ENCODE results near the gene MADD.
"Not testable (repeated sequence)": the region's sequence is repeated elsewhere in the genome, so short reads cannot be mapped to it uniquely, and the experiment has no call there.

The MADD gene

DNA sequence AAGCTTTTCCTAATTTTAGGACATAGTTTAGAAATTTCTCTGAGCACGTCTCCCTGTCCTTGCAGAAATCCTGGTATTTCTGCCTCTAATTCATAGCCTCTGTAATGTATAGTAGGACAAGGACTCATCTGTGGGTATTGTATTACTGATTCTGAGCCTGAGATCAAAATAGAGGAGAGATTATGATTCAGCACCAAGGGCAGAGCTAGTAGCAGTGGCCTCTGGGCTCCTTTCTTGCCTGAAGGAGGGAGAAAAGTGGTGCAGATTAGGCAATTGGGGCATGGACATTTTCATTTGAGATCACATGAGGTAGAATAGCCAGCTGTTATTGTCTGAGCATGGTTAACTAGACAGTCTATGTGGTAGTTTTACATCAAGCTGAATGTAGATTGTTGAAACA lies 2.8 kb downstream of the MADD start:
- no peak for DNase-seq (ENCODE audit: extremely low read depth in 1 of 2, low read depth in 1 of 2)

- no peak for DNase-seq (ENCODE audit: extremely low read depth in 1 of 2, low read depth in 1 of 2)
Observed at GRCh38 chr11:47274495-47275235, 4.7 kb downstream of the MADD start.

DNA sequence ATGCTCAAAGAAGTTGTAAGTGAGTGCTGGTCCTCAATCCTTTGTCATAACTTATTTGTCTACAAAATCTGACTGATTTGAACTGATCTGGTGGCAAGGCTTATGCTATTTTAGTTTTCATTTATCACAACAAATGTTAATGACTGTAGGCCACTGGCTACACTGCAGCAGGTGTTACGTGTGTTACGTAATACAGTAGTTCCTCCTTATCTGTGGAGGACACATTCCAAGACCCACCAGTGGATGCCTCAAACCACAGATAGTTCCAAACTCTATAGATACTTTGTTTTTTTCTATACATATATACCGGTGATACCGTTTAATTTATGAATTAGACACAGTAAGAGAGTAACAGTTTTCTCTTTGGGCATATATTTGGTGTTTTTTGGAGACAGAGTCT lies 7.0 kb downstream of the MADD start:
- DNase-seq (ENCODE audit: extremely low read depth in 1 of 2, low read depth in 1 of 2): no peak

DNA sequence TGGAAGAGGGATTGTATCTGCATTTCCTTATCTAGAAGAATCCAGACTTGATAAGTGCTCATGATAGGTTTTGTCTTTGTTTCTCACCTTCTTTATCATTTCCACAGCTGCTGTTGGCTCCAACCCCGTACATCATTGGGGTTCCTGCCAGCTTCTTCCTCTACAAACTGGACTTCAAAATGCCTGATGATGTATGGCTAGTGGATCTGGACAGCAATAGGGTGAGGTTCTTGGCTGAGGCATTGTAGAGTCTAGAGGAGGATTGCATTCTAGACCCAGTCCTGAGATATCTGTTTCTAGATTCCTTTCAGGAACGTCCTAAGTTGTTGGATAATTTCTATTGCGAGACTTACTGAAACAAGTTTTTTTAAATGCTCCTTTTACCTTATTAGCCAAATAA lies 8.1 kb downstream of the MADD start:
- DNase-seq (ENCODE audit: extremely low read depth in 1 of 2, low read depth in 1 of 2): no peak

DNA sequence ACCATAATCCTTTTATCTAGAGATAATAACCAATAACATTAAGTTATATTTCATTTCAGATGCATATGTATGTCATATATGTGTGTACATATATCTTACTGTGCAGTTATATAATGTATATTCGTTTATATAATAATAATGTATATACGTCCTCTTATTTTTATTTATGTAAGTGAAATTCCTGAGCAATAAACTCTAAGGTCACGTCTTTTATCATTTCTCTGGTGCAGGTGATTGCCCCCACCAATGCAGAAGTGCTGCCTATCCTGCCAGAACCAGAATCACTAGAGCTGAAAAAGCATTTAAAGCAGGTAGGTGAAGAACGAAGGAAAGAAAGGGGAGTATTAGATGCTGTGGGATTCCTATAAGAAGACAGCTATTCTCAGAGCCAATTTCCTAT lies 8.8 kb downstream of the MADD start:
- no peak for DNase-seq (ENCODE audit: extremely low read depth in 1 of 2, low read depth in 1 of 2)

DNA sequence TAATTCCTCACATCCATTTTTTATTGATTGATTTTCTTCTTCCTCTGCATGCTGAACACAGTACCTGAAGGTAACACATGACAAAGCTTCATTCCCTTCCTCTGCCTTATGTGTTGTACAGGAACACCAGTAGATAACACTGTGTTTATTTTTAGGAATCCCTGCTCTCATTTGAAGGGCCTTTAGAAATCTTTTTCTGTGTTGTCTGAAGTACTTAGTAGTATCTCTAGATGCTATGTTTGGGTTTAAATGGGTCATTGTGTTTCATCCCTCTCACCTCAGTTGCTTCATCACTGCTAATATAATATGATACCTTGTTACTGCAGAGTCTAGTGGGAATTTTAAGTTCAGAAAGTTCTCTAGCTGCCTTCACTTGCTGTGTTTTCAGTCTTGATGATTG lies 10.2 kb downstream of the MADD start:
- DNase-seq (ENCODE audit: extremely low read depth in 1 of 2, low read depth in 1 of 2): no peak

DNA sequence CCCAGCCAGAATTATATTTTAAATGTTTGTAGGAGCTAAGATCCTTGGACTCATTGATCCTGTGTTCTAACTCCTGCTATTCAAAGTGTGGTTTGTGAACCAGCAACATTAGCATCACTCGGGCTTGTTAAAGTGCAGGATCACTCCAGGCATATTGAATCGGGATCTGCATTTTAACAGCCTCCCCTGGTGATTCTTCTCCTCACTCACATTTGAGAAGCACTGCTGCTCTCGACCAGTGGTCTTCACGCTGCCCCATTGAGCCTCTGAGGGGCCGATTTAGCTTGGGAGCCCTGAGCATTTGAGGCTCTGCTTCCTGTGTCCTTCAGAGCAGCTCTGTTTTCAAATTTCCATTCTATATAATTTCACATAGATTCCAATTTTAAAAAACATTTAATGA lies 10.9 kb downstream of the MADD start:
- no peak for DNase-seq (ENCODE audit: extremely low read depth in 1 of 2, low read depth in 1 of 2)

DNA sequence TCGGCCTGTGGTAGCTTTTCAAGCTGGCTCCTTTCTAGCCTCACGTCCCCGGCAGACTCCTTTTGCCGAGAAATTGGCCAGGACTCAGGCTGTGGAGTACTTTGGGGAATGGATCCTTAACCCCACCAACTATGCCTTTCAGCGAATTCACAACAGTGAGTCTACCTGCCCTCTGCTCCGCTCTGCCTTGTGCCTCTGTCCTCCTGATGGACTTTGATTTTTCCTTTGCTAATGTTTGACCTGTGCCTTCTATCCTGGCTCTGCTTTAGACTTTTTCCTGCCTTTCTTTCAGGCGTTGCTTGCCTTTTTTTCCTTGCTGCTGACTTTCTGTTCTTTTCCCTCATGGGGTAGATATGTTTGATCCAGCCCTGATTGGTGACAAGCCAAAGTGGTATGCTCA lies 12.5 kb downstream of the MADD start:
- DNase-seq (ENCODE audit: extremely low read depth in 1 of 2, low read depth in 1 of 2): no peak

DNA sequence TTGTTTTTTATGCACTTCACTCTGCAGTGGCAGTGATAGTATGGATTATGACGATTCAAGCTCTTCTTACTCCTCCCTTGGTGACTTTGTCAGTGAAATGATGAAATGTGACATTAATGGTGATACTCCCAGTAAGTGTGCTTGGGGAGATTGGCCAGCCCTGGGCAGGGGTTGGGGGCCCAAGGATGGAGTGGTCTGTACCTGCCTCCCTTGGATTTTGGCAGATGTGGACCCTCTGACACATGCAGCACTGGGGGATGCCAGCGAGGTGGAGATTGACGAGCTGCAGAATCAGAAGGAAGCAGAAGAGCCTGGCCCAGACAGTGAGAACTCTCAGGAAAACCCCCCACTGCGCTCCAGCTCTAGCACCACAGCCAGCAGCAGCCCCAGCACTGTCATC lies 14.2 kb downstream of the MADD start:
- DNase-seq (ENCODE audit: extremely low read depth in 1 of 2, low read depth in 1 of 2): no peak

DNA sequence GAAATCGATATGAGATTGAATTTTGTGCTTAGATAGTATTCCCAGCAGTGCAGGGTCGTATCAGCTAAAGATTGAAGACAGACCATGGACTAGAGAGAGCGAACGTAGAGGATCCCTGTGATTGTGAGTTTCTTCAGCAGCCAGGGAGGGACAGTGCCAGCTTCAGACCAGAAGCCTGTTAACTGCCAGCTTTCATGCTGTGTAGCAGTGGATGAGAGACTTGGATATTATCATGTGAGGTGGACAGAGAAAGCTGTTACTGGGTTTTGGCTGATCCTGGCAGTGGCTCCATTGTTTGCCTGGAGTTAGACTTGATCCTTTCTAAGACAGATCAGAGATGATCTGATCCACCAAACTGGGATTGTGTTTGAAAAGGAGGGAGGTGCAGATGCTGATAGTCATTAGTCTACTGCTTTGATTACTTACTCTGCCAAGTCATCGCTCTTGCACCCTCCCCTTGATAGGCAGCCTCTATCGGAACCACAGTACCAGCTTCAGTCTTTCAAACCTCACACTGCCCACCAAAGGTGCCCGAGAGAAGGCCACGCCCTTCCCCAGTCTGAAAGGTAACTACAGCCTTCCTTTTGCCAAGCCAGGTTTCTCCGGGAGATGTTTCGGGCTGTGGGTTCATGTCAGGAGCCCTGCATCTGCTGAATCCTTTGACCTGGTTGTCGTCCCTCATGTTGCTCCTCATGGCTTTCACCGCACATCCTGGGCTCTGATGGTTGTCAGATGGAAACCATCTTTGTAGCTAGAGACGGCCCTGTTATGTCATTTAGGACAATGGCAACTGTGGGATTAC lies 16.2 kb downstream of the MADD start:
- DNase-seq (ENCODE audit: extremely low read depth in 1 of 2, low read depth in 1 of 2): no peak

DNA sequence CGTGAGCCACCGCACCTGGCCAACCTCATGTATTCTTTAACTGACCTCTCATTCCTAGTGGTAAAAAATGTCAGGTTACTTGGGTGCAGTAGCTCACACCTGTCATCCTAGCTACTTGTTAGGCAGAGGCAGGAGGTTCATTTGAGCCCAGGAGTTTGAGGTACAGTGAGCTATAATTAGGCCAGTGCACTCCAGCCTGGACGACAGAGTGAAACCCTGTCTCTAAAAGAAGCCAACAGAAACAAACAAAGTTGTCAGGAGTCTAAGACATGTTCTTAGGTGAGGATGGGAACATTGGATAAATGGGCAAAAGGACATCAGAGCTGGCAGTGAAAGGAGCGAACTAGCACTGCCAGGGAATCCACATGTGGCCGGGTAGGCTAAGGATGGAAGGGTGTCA lies 18.1 kb downstream of the MADD start:
- DNase-seq (ENCODE audit: extremely low read depth in 1 of 2, low read depth in 1 of 2): no peak

DNA sequence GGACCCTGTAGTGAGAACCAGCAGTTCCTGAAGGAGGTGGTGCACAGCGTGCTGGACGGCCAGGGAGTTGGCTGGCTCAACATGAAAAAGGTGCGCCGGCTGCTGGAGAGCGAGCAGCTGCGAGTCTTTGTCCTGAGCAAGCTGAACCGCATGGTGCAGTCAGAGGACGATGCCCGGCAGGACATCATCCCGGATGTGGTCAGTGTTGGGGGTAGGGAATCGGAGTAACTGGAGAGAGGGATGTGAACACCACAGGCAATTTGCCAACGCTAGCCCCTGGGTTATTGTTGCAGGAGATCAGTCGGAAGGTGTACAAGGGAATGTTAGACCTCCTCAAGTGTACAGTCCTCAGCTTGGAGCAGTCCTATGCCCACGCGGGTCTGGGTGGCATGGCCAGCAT lies 19.9 kb downstream of the MADD start:
- no peak for DNase-seq (ENCODE audit: extremely low read depth in 1 of 2, low read depth in 1 of 2)

GRCh38 chr11:47295385-47295784 lies 25.5 kb downstream of the MADD start:
- no peak for DNase-seq (ENCODE audit: extremely low read depth in 1 of 2, low read depth in 1 of 2)

- DNase-seq (ENCODE audit: extremely low read depth in 1 of 2, low read depth in 1 of 2): no peak
Observed at GRCh38 chr11:47296045-47296444, 26.1 kb downstream of the MADD start.

- DNase-seq (ENCODE audit: extremely low read depth in 1 of 2, low read depth in 1 of 2): no peak
Observed at GRCh38 chr11:47299078-47299477, 29.1 kb downstream of the MADD start.

DNA sequence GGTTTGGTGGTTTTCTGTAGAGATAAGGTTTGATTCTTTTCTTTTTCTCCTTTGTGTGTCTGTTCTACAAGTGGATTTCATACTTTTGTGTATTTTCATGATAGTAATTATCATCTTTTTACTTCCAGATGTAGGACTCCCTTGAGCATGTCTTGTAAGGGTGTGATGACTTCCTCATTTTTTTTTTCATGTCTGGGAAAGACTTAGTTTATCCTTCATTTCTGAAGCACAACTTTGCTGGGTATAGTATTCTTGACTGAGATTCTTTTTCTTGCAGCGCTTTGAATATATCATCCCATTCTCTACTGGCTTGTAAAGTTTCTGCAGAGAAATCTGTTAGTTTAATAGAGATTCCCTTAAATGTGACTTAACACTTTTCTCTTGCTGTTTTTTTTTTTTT lies 32.9 kb downstream of the MADD start:
- no peak for DNase-seq (ENCODE audit: extremely low read depth in 1 of 2, low read depth in 1 of 2)

DNA sequence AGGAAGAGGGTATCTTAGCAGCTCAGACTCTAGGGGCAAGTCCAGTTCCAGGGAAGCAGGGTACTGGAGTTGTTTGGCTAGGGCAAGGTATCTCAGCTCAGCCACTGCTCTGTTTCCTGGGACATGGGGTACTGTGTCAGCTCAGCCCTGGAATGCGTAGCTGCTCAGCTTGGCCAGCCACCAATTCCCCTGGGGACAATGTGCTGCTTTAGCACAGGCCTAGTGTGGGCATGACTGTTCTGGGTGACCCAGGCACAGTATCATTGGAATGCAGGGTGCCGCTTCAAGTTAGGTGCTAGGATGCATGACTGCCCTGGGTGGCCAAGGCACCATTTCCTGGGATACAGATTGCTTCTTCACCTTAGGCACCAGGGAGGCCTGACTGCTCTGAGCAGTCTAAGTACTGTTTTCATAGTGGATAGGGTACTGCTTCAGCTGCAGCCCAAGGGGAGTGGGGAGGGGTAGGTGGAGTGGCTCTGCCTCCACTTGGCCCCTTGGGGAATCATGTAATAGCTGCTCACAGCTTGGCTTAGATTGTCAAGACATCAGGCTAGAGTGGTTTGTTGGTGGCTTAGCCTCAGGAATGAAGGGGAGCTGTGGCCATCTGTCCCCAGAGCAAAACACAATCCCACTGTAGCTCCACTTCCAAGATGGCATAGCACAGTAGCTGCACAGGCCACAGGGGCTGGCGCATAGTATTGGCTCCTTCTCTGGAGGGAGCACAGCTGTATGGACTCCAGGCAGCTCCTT lies 36.0 kb downstream of the MADD start:
- no peak for DNase-seq (ENCODE audit: extremely low read depth in 1 of 2, low read depth in 1 of 2)

DNA sequence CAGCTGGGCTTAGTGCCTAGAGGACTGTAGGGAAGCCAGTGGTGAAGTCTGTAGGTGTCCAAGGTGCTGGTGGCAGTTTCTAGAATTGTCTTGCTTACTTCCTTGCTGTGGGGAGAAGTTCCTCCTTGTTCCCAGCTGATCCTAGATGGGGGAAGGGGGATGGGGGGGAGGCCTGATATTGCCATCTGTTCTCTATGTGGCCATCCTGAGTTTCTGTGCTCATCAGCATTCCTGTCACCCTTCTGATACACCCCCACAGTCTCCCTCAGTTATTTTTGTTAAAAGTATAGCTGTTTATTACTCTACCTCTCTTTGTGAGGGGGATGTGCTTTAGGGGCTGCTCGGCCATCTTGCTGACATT lies 36.5 kb downstream of the MADD start:
- no peak for DNase-seq (ENCODE audit: extremely low read depth in 1 of 2, low read depth in 1 of 2)

GRCh38 chr11:47308050-47308823 lies 38.3 kb downstream of the MADD start:
- no peak for DNase-seq (ENCODE audit: extremely low read depth in 1 of 2, low read depth in 1 of 2)

GRCh38 chr11:47314992-47315391 lies 45.1 kb downstream of the MADD start:
- no peak for DNase-seq (ENCODE audit: extremely low read depth in 1 of 2, low read depth in 1 of 2)

DNA sequence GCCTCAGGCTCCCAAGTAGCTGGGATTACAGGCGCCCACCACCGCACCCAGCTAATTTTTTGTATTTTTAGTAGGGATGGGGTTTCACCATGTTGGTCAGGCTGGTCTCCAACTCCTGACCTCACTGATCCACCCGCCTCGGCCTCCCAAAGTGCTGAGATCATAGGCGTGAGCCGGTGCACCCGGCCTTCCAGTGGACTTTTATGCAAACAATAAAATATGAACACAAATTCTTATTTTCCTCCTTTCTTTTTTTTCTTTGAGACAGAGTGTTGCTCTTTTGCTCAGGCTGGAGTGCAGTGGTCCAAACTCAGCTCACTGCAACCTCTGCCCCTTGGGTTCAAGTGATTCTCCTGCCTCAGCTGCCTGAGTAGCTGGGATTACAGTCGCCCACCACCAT lies 46.6 kb downstream of the MADD start:
- DNase-seq (ENCODE audit: extremely low read depth in 1 of 2, low read depth in 1 of 2): not testable (repeated sequence)
